Neuronal stem cell (in vitro differentiated cells): ENCODE measurements around the gene RHOJ.
"Not testable (repeated sequence)": the region's sequence is repeated elsewhere in the genome, so short reads cannot be mapped to it uniquely, and the experiment has no call there.

Experiments used
- DNase-seq: peaks from one replicate; pipeline ENCODE4 v3.0.0-alpha.2; 2013; ENCODE audit warnings: low spot score
- H2AFZ ChIP-seq: one replicate; pipeline ENCODE4 v1.6.1; 2013; ENCODE audit warnings: mild to moderate bottlenecking, low read length, inconsistent platforms
- H2AK5ac ChIP-seq: 2 replicates; pipeline ENCODE4 v1.6.1; 2013; ENCODE audit warnings: low read depth, mild to moderate bottlenecking, inconsistent platforms, low read length, moderate library complexity, mixed read lengths
- H2BK120ac ChIP-seq: 2 replicates; pipeline ENCODE4 v1.6.1; 2013; ENCODE audit warnings: low read depth, mild to moderate bottlenecking, inconsistent platforms, low read length, moderate library complexity, mixed read lengths
- H2BK12ac ChIP-seq: one replicate; pipeline ENCODE4 v1.6.1; 2013; ENCODE audit warnings: low read length, inconsistent platforms
- H2BK15ac ChIP-seq: 2 replicates; pipeline ENCODE4 v1.6.1; 2013; ENCODE audit warnings: mild to moderate bottlenecking, low read length, inconsistent platforms, mixed read lengths
- H2BK5ac ChIP-seq: one replicate; pipeline ENCODE4 v1.6.1; 2013; ENCODE audit warnings: inconsistent platforms, mild to moderate bottlenecking, low read length, moderate library complexity
- H3K14ac ChIP-seq: one replicate; pipeline ENCODE4 v1.6.1; 2013; ENCODE audit warnings: low read length, inconsistent platforms
- H3K18ac ChIP-seq: 2 replicates; pipeline ENCODE4 v1.6.1; 2013; ENCODE audit warnings: low read length, inconsistent platforms
- H3K23ac ChIP-seq: 2 replicates; pipeline ENCODE4 v1.6.1; 2013; ENCODE audit warnings: low read depth, mild to moderate bottlenecking, mixed read lengths, low read length, inconsistent platforms; ENCODE audit not compliant: poor library complexity
- H3K27ac ChIP-seq: replicated peaks from 3 replicates; pipeline ENCODE4 v1.5.1; 2013; ENCODE audit warnings: low read length, inconsistent platforms
- H3K27me3 ChIP-seq, 3 experiments: 2 replicates each; pipeline ENCODE4 v1.6.1; 2013; ENCODE audit warnings: low read length in 3 of 3, mild to moderate bottlenecking in 2 of 3, inconsistent platforms in 1 of 3, low read depth in 1 of 3, mixed read lengths in 1 of 3, moderate library complexity in 1 of 3; ENCODE audit not compliant: control insufficient read depth in 3 of 3, insufficient read depth in 3 of 3
- H3K36me3 ChIP-seq, 2 donors: replicated peaks in 1 of 2; 2 replicates each; pipeline ENCODE4 v1.6.1; 2013; ENCODE audit warnings: low read length in 2 of 2; ENCODE audit not compliant: control insufficient read depth in 2 of 2, insufficient read depth in 2 of 2
- H3K4ac ChIP-seq: 2 replicates; pipeline ENCODE4 v1.6.1; 2013; ENCODE audit warnings: inconsistent platforms, mild to moderate bottlenecking, low read length, moderate library complexity
- H3K4me1 ChIP-seq, 2 donors: 1 replicate in 1 of 2; 2 replicates in 1 of 2; pipeline ENCODE4 v1.6.1; 2013; ENCODE audit warnings: low read length in 2 of 2, low read depth in 1 of 2; ENCODE audit not compliant: control insufficient read depth in 2 of 2, insufficient read depth in 1 of 2
- H3K4me2 ChIP-seq: one replicate; pipeline ENCODE4 v1.6.1; 2013; ENCODE audit warnings: mild to moderate bottlenecking, low read length, inconsistent platforms; ENCODE audit not compliant: insufficient read depth, poor library complexity, severe bottlenecking
- H3K4me3 ChIP-seq, 2 donors: 2 replicates each; pipeline ENCODE4 v1.5.1; 2013; ENCODE audit warnings: low read length in 2 of 2, mild to moderate bottlenecking in 2 of 2, inconsistent platforms in 1 of 2, moderate library complexity in 1 of 2
- H3K79me1 ChIP-seq: one replicate; pipeline ENCODE4 v1.6.1; 2013; ENCODE audit warnings: low read depth, mild to moderate bottlenecking, inconsistent platforms, low read length, moderate library complexity
- H3K9ac ChIP-seq: one replicate; pipeline ENCODE4 v1.6.1; 2013; ENCODE audit warnings: mild to moderate bottlenecking, low read depth, low read length, inconsistent platforms; ENCODE audit not compliant: poor library complexity
- H3K9me3 ChIP-seq, 2 donors: replicated peaks in 1 of 2; 2 replicates each; pipeline versions ENCODE3 to v1.6.1; 2013; ENCODE audit warnings: low read length in 2 of 2, mild to moderate bottlenecking in 2 of 2, inconsistent platforms in 1 of 2, low read depth in 1 of 2, mixed read lengths in 1 of 2, moderate library complexity in 1 of 2; ENCODE audit not compliant: control insufficient read depth in 2 of 2, insufficient read depth in 1 of 2
- H4K8ac ChIP-seq: one replicate; pipeline ENCODE4 v1.6.1; 2013; ENCODE audit warnings: low read depth, mild to moderate bottlenecking, inconsistent platforms, low read length, moderate library complexity
- H4K91ac ChIP-seq: one replicate; pipeline ENCODE4 v1.6.1; 2013; ENCODE audit warnings: low read length, low read depth, mild to moderate bottlenecking, inconsistent platforms; ENCODE audit not compliant: poor library complexity
- WGBS, 2 donors: extraction: QIAGEN DNeasy Blood & Tissue Kit; methylation state at CpG; one replicate each; pipeline ENCODE4 v1.1.7; 2013; ENCODE audit warnings: missing lambda C conversion rate in 2 of 2, mixed read lengths in 1 of 2; ENCODE audit not compliant: insufficient read length in 2 of 2, insufficient replicate concordance in 1 of 2; ENCODE audit errors: extremely low coverage in 2 of 2; 5-methylcytosine and 5-hydroxymethylcytosine counted together

The RHOJ gene

GRCh38 chr14:63277591-63278183 is 73.4 kb downstream of the RHOJ start:
- Histone ChIP-seq H3K9ac (no peak overlapping the region), H3K4ac (no peak overlapping the region), H3K14ac (no peak overlapping the region), H2BK120ac (no peak overlapping the region), H3K79me1 (no peaks in the 10 kb centered on the region), H2AFZ (no peak overlapping the region), H2BK15ac (no peak overlapping the region), H3K18ac (no peak overlapping the region), H3K4me3 (no peak overlapping the region), H2BK5ac (no peak overlapping the region), H3K23ac (no peak overlapping the region), H2BK12ac (no peak overlapping the region), H3K4me1 (no peaks in the 10 kb centered on the region), H3K9me3 (no peaks in the 10 kb centered on the region), H4K91ac (no peak overlapping the region), H3K27me3 (no peaks in the 10 kb centered on the region), H2AK5ac (no peak overlapping the region), H3K4me2 (no peak overlapping the region), H3K36me3 (no peaks in the 10 kb centered on the region), H3K27ac (no peak overlapping the region), H4K8ac (no peak overlapping the region)
- WGBS, 2 donors: no CpG with 5 or more reads among the region's 2 CpGs
- DNase-seq: no peak

GRCh38 chr14:63279933-63280332 is 75.7 kb downstream of the RHOJ start:
- not testable (repeated sequence) for H4K8ac ChIP-seq, H3K23ac ChIP-seq, H3K14ac ChIP-seq, H3K9ac ChIP-seq, H3K4ac ChIP-seq, H3K4me3 ChIP-seq, H3K36me3 ChIP-seq, H3K79me1 ChIP-seq, H3K4me1 ChIP-seq, H3K18ac ChIP-seq, H3K27me3 ChIP-seq, H2BK5ac ChIP-seq, DNase-seq, H2BK15ac ChIP-seq, H4K91ac ChIP-seq, H3K4me2 ChIP-seq, H3K27ac ChIP-seq, H2BK12ac ChIP-seq, H2BK120ac ChIP-seq, H2AFZ ChIP-seq, H3K9me3 ChIP-seq, H2AK5ac ChIP-seq
- WGBS, 2 donors: no CpG with 5 or more reads among the region's 4 CpGs

- no peak overlapping the region for H4K8ac ChIP-seq
Measured at GRCh38 chr14:63282997-63283883, 79.0 kb downstream of the RHOJ start.

GRCh38 chr14:63283884-63284248 is 79.6 kb downstream of the RHOJ start:
- Histone ChIP-seq H3K4me3 (no peak overlapping the region), H3K18ac (no peak overlapping the region), H3K36me3 (no peaks in the 10 kb centered on the region), H3K14ac (no peak overlapping the region), H4K91ac (no peak overlapping the region), H4K8ac (no peak overlapping the region), H3K9ac (no peak overlapping the region), H3K9me3 (no peaks in the 10 kb centered on the region), H2BK5ac (no peak overlapping the region), H3K27me3 (no peaks in the 10 kb centered on the region), H3K27ac (no peak overlapping the region), H3K23ac (no peak overlapping the region), H2BK120ac (no peak overlapping the region), H2AK5ac (no peak overlapping the region), H3K79me1 (no peaks in the 10 kb centered on the region), H3K4ac (no peak overlapping the region), H3K4me2 (no peak overlapping the region), H3K4me1 (peaks cover 0 to 2% of the 10 kb centered on the region in 2 donors), H2BK12ac (no peak overlapping the region), H2AFZ (no peak overlapping the region), H2BK15ac (no peak overlapping the region)
- WGBS, 2 donors: no CpG with 5 or more reads among the region's 7 CpGs
- DNase-seq: no peak

More at GRCh38 chr14:63282997-63283883, 79.0 kb downstream of the RHOJ start:
- no peak overlapping the region for H2BK15ac ChIP-seq
- H3K36me3 ChIP-seq: no peaks in the 10 kb centered on the region
- no peak overlapping the region for H3K14ac ChIP-seq
- H3K9me3 ChIP-seq: no peaks in the 10 kb centered on the region
- H2BK12ac ChIP-seq: no peak overlapping the region
- H3K4me2 ChIP-seq: no peak overlapping the region
- no peak overlapping the region for H2BK5ac ChIP-seq
- no peak overlapping the region for H3K4me3 ChIP-seq
- no peak overlapping the region for H3K4ac ChIP-seq
- H2AK5ac ChIP-seq: no peak overlapping the region
- H3K23ac ChIP-seq: no peak overlapping the region
- H3K18ac ChIP-seq: no peak overlapping the region
- H3K9ac ChIP-seq: no peak overlapping the region
- no peak overlapping the region for H4K91ac ChIP-seq
- peaks cover 0 to 2% of the 10 kb centered on the region in 2 donors for H3K4me1 ChIP-seq
- H3K27ac ChIP-seq: no peak overlapping the region
- no peaks in the 10 kb centered on the region for H3K79me1 ChIP-seq
- DNase-seq: no peak
- H3K27me3 ChIP-seq: no peaks in the 10 kb centered on the region
- no peak overlapping the region for H2BK120ac ChIP-seq
- WGBS, 2 donors: no CpG with 5 or more reads among the region's 8 CpGs
- no peak overlapping the region for H2AFZ ChIP-seq
